Neural cell (in vitro differentiated cells): ENCODE measurements around the gene C1orf87. TPM values are rescaled to one million over a fixed set of nuclear protein-coding genes. Genes with fewer than 3 reads are reported as not detected.

Experiments used
- H2AFZ ChIP-seq: fragments of 200-600, 300-800 bp; sonication (generic), shearing (Covaris generic); 2 replicates; pipeline ENCODE4 v1.6.0; 2014; ENCODE audit warnings: low read depth, mild to moderate bottlenecking, antibody characterized with exemption, low read length, moderate library complexity
- H3F3A ChIP-seq: fragments of 200-600 bp; shearing (Covaris generic); 2 replicates; pipeline ENCODE4 v1.6.1; 2016; ENCODE audit warnings: mild to moderate bottlenecking, moderate library complexity, mixed read lengths, antibody characterized with exemption, low read length; ENCODE audit not compliant: insufficient read depth, poor library complexity, severe bottlenecking
- H3K27ac ChIP-seq: fragments of 200-600, 300-800 bp; sonication (generic), shearing (Covaris generic); 2 replicates; pipeline ENCODE4 v1.5.1; 2014; ENCODE audit warnings: mild to moderate bottlenecking, low read length, moderate library complexity
- H3K27me3 ChIP-seq: fragments of 300-800, 200-600 bp; sonication (generic), shearing (Covaris generic); 2 replicates; pipeline ENCODE4 v1.6.0; 2014; ENCODE audit warnings: mild to moderate bottlenecking, low read depth, low read length, moderate library complexity; ENCODE audit not compliant: insufficient read depth
- H3K36me3 ChIP-seq: fragments of 300-800, 200-600 bp; sonication (generic), shearing (Covaris generic); 2 replicates; pipeline ENCODE4 v1.5.1; 2014; ENCODE audit warnings: mild to moderate bottlenecking, antibody characterized with exemption, low read length, moderate library complexity; ENCODE audit not compliant: insufficient read depth
- H3K4me2 ChIP-seq: fragments of 300-800, 200-600 bp; sonication (generic), shearing (Covaris generic); 2 replicates; pipeline ENCODE4 v1.6.0; 2014; ENCODE audit warnings: mild to moderate bottlenecking, low read length
- H3K4me3 ChIP-seq: fragments of 300-800, 200-600 bp; sonication (generic), shearing (Covaris generic); 2 replicates; pipeline ENCODE4 v1.5.1; 2014; ENCODE audit warnings: mild to moderate bottlenecking, low read length, moderate library complexity
- H3K79me2 ChIP-seq: fragments of 200-600 bp; shearing (Covaris generic); replicated peaks from 2 replicates; pipeline ENCODE4 v1.6.0; 2014; ENCODE audit warnings: mild to moderate bottlenecking, low read length, moderate library complexity; ENCODE audit not compliant: insufficient read depth
- H3K9ac ChIP-seq: fragments of 300-800, 200-600 bp; sonication (generic), shearing (Covaris generic); 2 replicates; pipeline ENCODE4 v1.6.1; 2016; ENCODE audit warnings: mild to moderate bottlenecking, low read length, mixed read lengths
- H3K9me2 ChIP-seq: fragments of 200-600 bp; shearing (Covaris generic); 2 replicates; pipeline ENCODE4 v1.6.1; 2016; ENCODE audit warnings: mild to moderate bottlenecking, low read length, mixed read lengths; ENCODE audit not compliant: insufficient read depth
- H3K9me3 ChIP-seq: fragments of 200-600, 300-800 bp; sonication (generic), shearing (Covaris generic); 2 replicates; pipeline ENCODE4 v1.6.1; 2016; ENCODE audit warnings: mild to moderate bottlenecking, mixed run types, low read length, moderate library complexity, mixed read lengths
- H4K20me1 ChIP-seq: fragments of 200-600 bp; shearing (Covaris generic); 2 replicates; pipeline ENCODE4 v1.6.1; 2016; ENCODE audit warnings: mild to moderate bottlenecking, mixed run types; ENCODE audit not compliant: insufficient read depth
- CTCF ChIP-seq: fragments of 450-650 bp; IDR thresholded peaks from 2 replicates; pipeline ENCODE4 v1.5.1; 2014; ENCODE audit warnings: antibody characterized with exemption, mild to moderate bottlenecking, moderate library complexity; ENCODE audit not compliant: poor library complexity, severe bottlenecking
- EP300 ChIP-seq: fragments of 450-650 bp; conservative IDR thresholded peaks from 2 replicates; pipeline ENCODE4 v1.6.1; 2014; ENCODE audit warnings: antibody characterized with exemption, mild to moderate bottlenecking, moderate library complexity; ENCODE audit not compliant: poor library complexity, severe bottlenecking
- EZH2 ChIP-seq: fragments of 200-600, 300-800 bp; shearing (Covaris generic), sonication (generic); IDR thresholded peaks from 2 replicates; pipeline ENCODE4 v1.6.1; 2014; ENCODE audit warnings: antibody characterized with exemption, low read length, borderline replicate concordance, mild to moderate bottlenecking; ENCODE audit not compliant: insufficient read depth, poor library complexity, severe bottlenecking
- MXI1 ChIP-seq: fragments of 450-650 bp; conservative IDR thresholded peaks from 2 replicates; pipeline ENCODE4 v1.6.1; 2014; ENCODE audit warnings: antibody characterized with exemption, mild to moderate bottlenecking; ENCODE audit not compliant: poor library complexity, severe bottlenecking
- POLR2AphosphoS5 ChIP-seq: IDR thresholded peaks from 2 replicates; pipeline ENCODE4 v1.6.1; 2012
- RAD21 ChIP-seq: fragments of 450-650 bp; conservative IDR thresholded peaks from 2 replicates; pipeline ENCODE4 v1.6.1; 2014; ENCODE audit warnings: antibody characterized with exemption, mild to moderate bottlenecking, moderate library complexity
- SMC3 ChIP-seq: fragments of 450-650 bp; conservative IDR thresholded peaks from 2 replicates; pipeline ENCODE4 v1.6.1; 2014; ENCODE audit warnings: antibody characterized with exemption, mild to moderate bottlenecking, moderate library complexity; ENCODE audit not compliant: poor library complexity
- TAF1 ChIP-seq: IDR thresholded peaks from 2 replicates; pipeline ENCODE4 v1.6.1; 2012; ENCODE audit warnings: low read depth
- polyA plus RNA-seq: library from polyadenylated mRNA; depleted of rRNA; stranded (reverse); fragments of >200 nt; gene quantifications from 2 replicates; pipeline ENCODE4 v1.2.3, GENCODE V29; 2014
- TF ChIP-seq, protein P1 (sequence below): IDR thresholded peaks from 2 replicates; pipeline ENCODE4 v1.6.1; 2012; ENCODE audit warnings: borderline replicate concordance

Gene C1orf87
- polyA plus RNA-seq, 1 donor from 2014 or later, result not detected

DNA sequence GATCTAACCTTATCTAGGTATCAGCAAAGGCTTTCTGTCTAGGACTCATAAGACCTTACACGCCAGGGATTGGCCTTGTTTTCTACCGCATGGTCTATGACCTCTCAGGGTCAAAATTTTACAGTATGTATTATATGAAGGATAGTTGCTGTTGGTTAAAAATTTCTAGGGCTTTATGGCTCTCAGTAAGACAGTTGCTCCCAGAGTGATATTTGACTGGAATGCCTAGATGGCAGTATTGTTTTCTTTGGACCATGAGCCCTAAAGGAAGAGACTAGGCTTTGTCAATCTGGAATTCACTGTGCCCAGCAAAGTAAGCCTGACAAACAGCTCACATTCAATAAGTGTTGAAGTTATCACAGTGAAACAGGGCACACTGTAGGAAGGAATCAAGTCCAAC lies 37.6 kb downstream of the C1orf87 start:
- H3K27me3 ChIP-seq, result no peaks in the 10 kb centered on the region
- H3K9ac ChIP-seq, result no peak overlapping the region

DNA sequence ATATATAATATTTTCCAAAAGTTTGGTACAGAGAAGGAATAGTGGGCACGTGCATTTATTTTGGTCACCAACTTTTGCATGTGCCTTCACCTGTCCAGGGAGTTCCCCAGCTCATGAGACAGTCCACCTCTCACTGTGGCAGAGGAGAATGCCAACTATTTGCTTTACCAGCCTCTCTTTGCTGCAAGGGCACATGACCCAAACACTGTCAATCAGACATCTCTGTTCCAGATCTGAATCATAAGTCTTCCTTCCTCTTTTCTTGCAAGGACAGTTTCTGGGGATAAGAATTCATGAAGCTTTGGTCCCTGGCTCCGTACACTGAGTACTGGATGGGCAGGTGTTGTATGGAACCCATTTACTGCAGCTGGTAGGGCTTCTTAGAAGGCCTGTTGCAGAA lies 38.6 kb downstream of the C1orf87 start:
- no peaks in the 10 kb centered on the region for H3K9me2 ChIP-seq
- H3K4me3 ChIP-seq, result no peak overlapping the region
- H3K9ac ChIP-seq, result no peak overlapping the region
- no peaks in the 10 kb centered on the region for H4K20me1 ChIP-seq
- H3K79me2 ChIP-seq, result no peaks in the 10 kb centered on the region
- H2AFZ ChIP-seq, result no peak overlapping the region
- H3K27me3 ChIP-seq, result no peaks in the 10 kb centered on the region
- TF ChIP-seq RAD21, result no peak
- TF ChIP-seq SMC3, result no peak
- no peak for TF ChIP-seq POLR2AphosphoS5
- no peak for TF ChIP-seq TAF1
- TF ChIP-seq MXI1, result no peak
- TF ChIP-seq, protein P1, sequence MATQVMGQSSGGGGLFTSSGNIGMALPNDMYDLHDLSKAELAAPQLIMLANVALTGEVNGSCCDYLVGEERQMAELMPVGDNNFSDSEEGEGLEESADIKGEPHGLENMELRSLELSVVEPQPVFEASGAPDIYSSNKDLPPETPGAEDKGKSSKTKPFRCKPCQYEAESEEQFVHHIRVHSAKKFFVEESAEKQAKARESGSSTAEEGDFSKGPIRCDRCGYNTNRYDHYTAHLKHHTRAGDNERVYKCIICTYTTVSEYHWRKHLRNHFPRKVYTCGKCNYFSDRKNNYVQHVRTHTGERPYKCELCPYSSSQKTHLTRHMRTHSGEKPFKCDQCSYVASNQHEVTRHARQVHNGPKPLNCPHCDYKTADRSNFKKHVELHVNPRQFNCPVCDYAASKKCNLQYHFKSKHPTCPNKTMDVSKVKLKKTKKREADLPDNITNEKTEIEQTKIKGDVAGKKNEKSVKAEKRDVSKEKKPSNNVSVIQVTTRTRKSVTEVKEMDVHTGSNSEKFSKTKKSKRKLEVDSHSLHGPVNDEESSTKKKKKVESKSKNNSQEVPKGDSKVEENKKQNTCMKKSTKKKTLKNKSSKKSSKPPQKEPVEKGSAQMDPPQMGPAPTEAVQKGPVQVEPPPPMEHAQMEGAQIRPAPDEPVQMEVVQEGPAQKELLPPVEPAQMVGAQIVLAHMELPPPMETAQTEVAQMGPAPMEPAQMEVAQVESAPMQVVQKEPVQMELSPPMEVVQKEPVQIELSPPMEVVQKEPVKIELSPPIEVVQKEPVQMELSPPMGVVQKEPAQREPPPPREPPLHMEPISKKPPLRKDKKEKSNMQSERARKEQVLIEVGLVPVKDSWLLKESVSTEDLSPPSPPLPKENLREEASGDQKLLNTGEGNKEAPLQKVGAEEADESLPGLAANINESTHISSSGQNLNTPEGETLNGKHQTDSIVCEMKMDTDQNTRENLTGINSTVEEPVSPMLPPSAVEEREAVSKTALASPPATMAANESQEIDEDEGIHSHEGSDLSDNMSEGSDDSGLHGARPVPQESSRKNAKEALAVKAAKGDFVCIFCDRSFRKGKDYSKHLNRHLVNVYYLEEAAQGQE, result no peak
- TF ChIP-seq EZH2, result no peak
- no peak for TF ChIP-seq EP300
- TF ChIP-seq CTCF, result no peak
- no peaks in the 10 kb centered on the region for H3K36me3 ChIP-seq
- H3K27ac ChIP-seq, result no peak overlapping the region
- no peaks in the 10 kb centered on the region for H3F3A ChIP-seq
- H3K9me3 ChIP-seq, result no peaks in the 10 kb centered on the region
- H3K4me2 ChIP-seq, result no peak overlapping the region

More for the DNA sequence above, 37.6 kb downstream of the C1orf87 start:
- no peaks in the 10 kb centered on the region for H3K36me3 ChIP-seq
- no peak overlapping the region for H2AFZ ChIP-seq
- no peaks in the 10 kb centered on the region for H3K79me2 ChIP-seq
- no peak overlapping the region for H3K4me3 ChIP-seq
- H3K4me2 ChIP-seq, result no peak overlapping the region
- no peaks in the 10 kb centered on the region for H3K9me3 ChIP-seq
- no peak overlapping the region for H3K27ac ChIP-seq
- H3F3A ChIP-seq, result no peaks in the 10 kb centered on the region
- H3K9me2 ChIP-seq, result no peaks in the 10 kb centered on the region
- TF ChIP-seq TAF1 (no peak), EZH2 (no peak), RAD21 (no peak), EP300 (no peak), CTCF (no peak), MXI1 (no peak), SMC3 (no peak), POLR2AphosphoS5 (no peak)
- TF ChIP-seq, protein P1, result no peak
- no peaks in the 10 kb centered on the region for H4K20me1 ChIP-seq
